Hepatocyte (in vitro differentiated cells): ENCODE measurements around the gene IL1RAPL1. TPM values are rescaled to one million over a fixed set of nuclear protein-coding genes. Genes with fewer than 3 reads are reported as not detected.
A peak's percentile ranks its signal among the peaks of the same experiment; 100 is the strongest.

Experiments used
- DNase-seq: peaks from one replicate; pipeline ENCODE4 v3.0.0-alpha.2; 2016; ENCODE audit warnings: low spot score
- H2AFZ ChIP-seq: fragments of 200-600 bp; sonication (generic); 2 replicates; pipeline ENCODE4 v1.6.0; 2016; ENCODE audit warnings: antibody characterized with exemption, mild to moderate bottlenecking
- H3K27ac ChIP-seq: fragments of 200-600 bp; sonication (generic); 2 replicates; pipeline ENCODE4 v1.5.1; 2016; ENCODE audit warnings: mild to moderate bottlenecking
- H3K27me3 ChIP-seq: fragments of 200-600 bp; sonication (generic); 2 replicates; pipeline ENCODE4 v1.6.1; 2016
- H3K36me3 ChIP-seq: fragments of 200-600 bp; sonication (generic); replicated peaks from 2 replicates; pipeline ENCODE4 v1.5.1; 2016; ENCODE audit warnings: low read depth; ENCODE audit not compliant: insufficient read depth
- H3K4me1 ChIP-seq: fragments of 200-600 bp; sonication (generic); 2 replicates; pipeline ENCODE4 v1.5.1; 2016; ENCODE audit warnings: mild to moderate bottlenecking, moderate library complexity; ENCODE audit not compliant: insufficient read depth
- H3K4me2 ChIP-seq: fragments of 200-600 bp; sonication (generic); 2 replicates; pipeline ENCODE4 v1.6.0; 2016
- H3K4me3 ChIP-seq: fragments of 200-600 bp; sonication (generic); 2 replicates; pipeline ENCODE4 v1.5.1; 2016; ENCODE audit warnings: mild to moderate bottlenecking
- H3K79me2 ChIP-seq: fragments of 200-600 bp; sonication (generic); 2 replicates; pipeline ENCODE4 v1.6.0; 2017; ENCODE audit warnings: mild to moderate bottlenecking
- H3K9me2 ChIP-seq: fragments of 200-600 bp; sonication (generic); replicated peaks from 2 replicates; pipeline ENCODE4 v1.6.0; 2017; ENCODE audit warnings: mild to moderate bottlenecking; ENCODE audit not compliant: insufficient read depth
- H3K9me3 ChIP-seq: fragments of 200-600 bp; sonication (generic); 2 replicates; pipeline ENCODE4 v1.5.1; 2016; ENCODE audit warnings: low read depth, mild to moderate bottlenecking
- H4K20me1 ChIP-seq: fragments of 200-600 bp; sonication (generic); 2 replicates; pipeline ENCODE4 v1.6.0; 2016; ENCODE audit warnings: mild to moderate bottlenecking; ENCODE audit not compliant: insufficient read depth, poor library complexity, severe bottlenecking
- EZH2 ChIP-seq: fragments of 200-600 bp; sonication (generic); IDR thresholded peaks from 2 replicates; pipeline ENCODE4 v1.6.1; 2016; ENCODE audit warnings: antibody characterized with exemption, mild to moderate bottlenecking, borderline replicate concordance
- EZH2phosphoT487 ChIP-seq: fragments of 200-600 bp; sonication (generic); IDR thresholded peaks from one replicate; pipeline ENCODE4 v1.6.1; 2018; ENCODE audit warnings: antibody characterized with exemption, mild to moderate bottlenecking, low read depth, moderate library complexity; ENCODE audit not compliant: unreplicated experiment, severe bottlenecking
- WGBS: methylation state at CpG from one replicate; pipeline ENCODE4 v1.1.6; 2016; ENCODE audit warnings: low lambda C conversion rate; ENCODE audit errors: missing lambda C conversion rate; 5-methylcytosine and 5-hydroxymethylcytosine counted together
- polyA plus RNA-seq: library from polyadenylated mRNA; unstranded; fragments of >200 nt; fragmentation: Nextera tagmentation; extraction: Ambion mirVana; gene quantifications from 2 replicates; pipeline ENCODE4 v1.2.1, GENCODE V29; 2016
- total RNA-seq: library from RNA; depleted of rRNA; stranded (reverse); fragments of >200 nt; gene quantifications from 2 replicates; pipeline ENCODE4 v1.2.3, GENCODE V29; 2014
- TF ChIP-seq, protein P1 (sequence below): fragments of 200-600 bp; sonication (generic); IDR thresholded peaks from 2 replicates; pipeline ENCODE4 v1.5.1; 2016; ENCODE audit warnings: antibody characterized with exemption, mild to moderate bottlenecking; ENCODE audit not compliant: poor library complexity

Gene IL1RAPL1
- total and polyA plus RNA-seq, 2 experiments from 2014 or later, result 0.89 to 2.7 TPM

DNA sequence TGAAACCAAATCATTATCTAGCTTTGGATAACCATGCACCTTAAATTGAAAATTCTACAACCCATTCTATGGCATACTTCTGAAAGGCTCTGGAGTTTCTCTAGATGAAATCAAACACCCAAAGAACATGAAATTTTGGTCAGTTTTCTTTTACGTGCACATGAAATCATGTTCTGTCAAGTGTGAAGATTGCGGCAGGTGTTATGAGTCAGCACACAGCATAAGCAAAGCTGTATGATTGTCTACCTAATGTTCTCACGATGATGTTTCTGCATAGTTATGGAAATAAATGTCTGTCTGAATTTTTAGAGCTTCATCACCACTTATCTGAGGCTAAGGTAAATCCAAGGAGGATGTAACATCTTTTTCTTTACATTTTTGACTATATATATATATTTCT lies 495.3 kb downstream of the IL1RAPL1 start:
- no peaks in the 10 kb centered on the region for H3K27me3 ChIP-seq
- no peaks in the 10 kb centered on the region for H3K36me3 ChIP-seq
- H3K4me1 ChIP-seq, result no peaks in the 10 kb centered on the region
- H3K27ac ChIP-seq, result no peak overlapping the region
- no peaks in the 10 kb centered on the region for H3K79me2 ChIP-seq
- no peak for DNase-seq
- no peaks in the 10 kb centered on the region for H3K9me2 ChIP-seq
- TF ChIP-seq, protein P1, sequence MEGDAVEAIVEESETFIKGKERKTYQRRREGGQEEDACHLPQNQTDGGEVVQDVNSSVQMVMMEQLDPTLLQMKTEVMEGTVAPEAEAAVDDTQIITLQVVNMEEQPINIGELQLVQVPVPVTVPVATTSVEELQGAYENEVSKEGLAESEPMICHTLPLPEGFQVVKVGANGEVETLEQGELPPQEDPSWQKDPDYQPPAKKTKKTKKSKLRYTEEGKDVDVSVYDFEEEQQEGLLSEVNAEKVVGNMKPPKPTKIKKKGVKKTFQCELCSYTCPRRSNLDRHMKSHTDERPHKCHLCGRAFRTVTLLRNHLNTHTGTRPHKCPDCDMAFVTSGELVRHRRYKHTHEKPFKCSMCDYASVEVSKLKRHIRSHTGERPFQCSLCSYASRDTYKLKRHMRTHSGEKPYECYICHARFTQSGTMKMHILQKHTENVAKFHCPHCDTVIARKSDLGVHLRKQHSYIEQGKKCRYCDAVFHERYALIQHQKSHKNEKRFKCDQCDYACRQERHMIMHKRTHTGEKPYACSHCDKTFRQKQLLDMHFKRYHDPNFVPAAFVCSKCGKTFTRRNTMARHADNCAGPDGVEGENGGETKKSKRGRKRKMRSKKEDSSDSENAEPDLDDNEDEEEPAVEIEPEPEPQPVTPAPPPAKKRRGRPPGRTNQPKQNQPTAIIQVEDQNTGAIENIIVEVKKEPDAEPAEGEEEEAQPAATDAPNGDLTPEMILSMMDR, result no peak
- no peak for TF ChIP-seq EZH2
- TF ChIP-seq EZH2phosphoT487, result no peak
- no peaks in the 10 kb centered on the region for H3K9me3 ChIP-seq
- H4K20me1 ChIP-seq, result no peaks in the 10 kb centered on the region
- H3K4me2 ChIP-seq, result no peak overlapping the region
- H3K4me3 ChIP-seq, result no peak overlapping the region
- WGBS, result 79% methylated on average over 3 of the region's 3 CpGs
- H2AFZ ChIP-seq, result no peak overlapping the region

DNA sequence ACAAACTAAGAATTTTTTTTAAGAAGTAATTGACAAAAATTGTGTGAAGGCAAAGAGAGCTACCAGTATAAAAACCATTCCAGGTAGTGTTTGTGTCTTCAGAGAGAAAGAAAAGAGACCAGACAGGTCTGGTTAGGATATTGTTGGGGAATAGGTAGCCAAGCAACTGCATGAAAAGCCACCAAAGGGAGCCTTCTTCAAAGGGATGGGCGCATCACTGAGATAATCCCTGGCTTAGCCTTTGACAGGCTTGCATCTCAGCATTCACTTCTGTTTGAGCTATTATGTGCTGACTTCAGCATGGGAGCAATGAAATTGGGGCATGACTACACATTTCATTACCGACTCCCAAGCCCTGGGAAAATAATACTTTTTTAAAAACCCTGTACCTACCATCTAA lies 496.6 kb downstream of the IL1RAPL1 start:
- H3K27ac ChIP-seq, result no peak overlapping the region
- no peak overlapping the region for H2AFZ ChIP-seq
- H3K4me3 ChIP-seq, result no peak overlapping the region
- no peaks in the 10 kb centered on the region for H3K79me2 ChIP-seq
- H4K20me1 ChIP-seq, result no peaks in the 10 kb centered on the region
- H3K9me2 ChIP-seq, result no peaks in the 10 kb centered on the region
- TF ChIP-seq EZH2phosphoT487, result no peak
- no peak overlapping the region for H3K4me2 ChIP-seq
- no peaks in the 10 kb centered on the region for H3K36me3 ChIP-seq
- 49% methylated on average over 2 of the region's 2 CpGs for WGBS
- no peaks in the 10 kb centered on the region for H3K27me3 ChIP-seq
- DNase-seq, result no peak
- no peaks in the 10 kb centered on the region for H3K9me3 ChIP-seq
- no peaks in the 10 kb centered on the region for H3K4me1 ChIP-seq

DNA sequence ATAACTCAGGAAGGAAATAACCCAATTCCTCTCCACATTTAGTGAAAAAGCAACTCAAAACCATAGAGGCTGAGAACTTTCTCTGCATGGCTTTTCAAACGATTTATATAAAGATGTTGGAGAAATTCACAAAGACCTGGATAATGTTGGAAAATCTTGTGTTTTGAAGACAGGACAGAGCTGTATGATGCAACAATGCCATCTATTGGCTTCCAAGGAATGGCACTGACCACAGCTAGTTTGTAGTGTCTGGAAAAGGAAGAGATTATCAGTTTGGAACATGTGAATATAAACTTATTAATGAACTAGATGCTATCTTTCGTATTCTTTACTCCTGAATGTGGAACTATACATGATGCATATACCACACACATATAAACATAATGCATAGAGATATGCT lies 503.6 kb downstream of the IL1RAPL1 start:
- Histone ChIP-seq H3K4me2 (no peak overlapping the region), H3K4me1 (no peaks in the 10 kb centered on the region), H3K9me3 (no peaks in the 10 kb centered on the region), H2AFZ (no peak overlapping the region), H3K9me2 (no peaks in the 10 kb centered on the region), H3K36me3 (no peaks in the 10 kb centered on the region), H3K27me3 (no peaks in the 10 kb centered on the region), H3K27ac (no peak overlapping the region), H3K79me2 (no peaks in the 10 kb centered on the region), H4K20me1 (no peaks in the 10 kb centered on the region), H3K4me3 (no peak overlapping the region)
- DNase-seq, result peak; percentile 16
- WGBS, result 50% methylated on average over 2 of the region's 2 CpGs
- TF ChIP-seq, protein P1, result peak; percentile 50
- TF ChIP-seq EZH2, result no peak

DNA sequence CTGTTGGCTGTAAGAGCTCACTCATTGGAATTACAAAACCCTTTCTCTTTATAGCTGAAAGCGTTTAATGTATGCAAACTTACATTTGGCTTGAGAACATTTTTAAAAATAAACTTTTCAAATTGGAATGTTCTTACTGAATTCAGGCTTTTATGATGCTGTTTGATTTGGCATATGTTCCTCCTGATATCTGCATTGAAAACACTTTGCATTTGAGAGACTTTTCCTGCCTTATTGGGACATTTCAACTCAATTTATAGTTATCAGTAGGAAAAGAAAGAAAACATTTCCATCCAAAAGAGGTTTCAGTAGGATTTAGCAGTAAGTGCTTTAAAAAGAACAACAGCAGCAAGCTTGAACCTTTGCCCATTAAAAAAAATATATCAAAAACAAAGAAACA lies 520.0 kb downstream of the IL1RAPL1 start:
- no peaks in the 10 kb centered on the region for H3K9me2 ChIP-seq
- no peak overlapping the region for H3K4me3 ChIP-seq
- no peak overlapping the region for H2AFZ ChIP-seq
- no peak overlapping the region for H3K27ac ChIP-seq
- H3K36me3 ChIP-seq, result no peaks in the 10 kb centered on the region
- H3K4me2 ChIP-seq, result no peak overlapping the region
- TF ChIP-seq EZH2phosphoT487, result no peak
- no peaks in the 10 kb centered on the region for H3K27me3 ChIP-seq
- 69% methylated on average over 1 of the region's 1 CpG for WGBS
- H3K4me1 ChIP-seq, result no peaks in the 10 kb centered on the region
- no peak for DNase-seq
- no peaks in the 10 kb centered on the region for H3K9me3 ChIP-seq
- H4K20me1 ChIP-seq, result no peaks in the 10 kb centered on the region
- H3K79me2 ChIP-seq, result no peaks in the 10 kb centered on the region

DNA sequence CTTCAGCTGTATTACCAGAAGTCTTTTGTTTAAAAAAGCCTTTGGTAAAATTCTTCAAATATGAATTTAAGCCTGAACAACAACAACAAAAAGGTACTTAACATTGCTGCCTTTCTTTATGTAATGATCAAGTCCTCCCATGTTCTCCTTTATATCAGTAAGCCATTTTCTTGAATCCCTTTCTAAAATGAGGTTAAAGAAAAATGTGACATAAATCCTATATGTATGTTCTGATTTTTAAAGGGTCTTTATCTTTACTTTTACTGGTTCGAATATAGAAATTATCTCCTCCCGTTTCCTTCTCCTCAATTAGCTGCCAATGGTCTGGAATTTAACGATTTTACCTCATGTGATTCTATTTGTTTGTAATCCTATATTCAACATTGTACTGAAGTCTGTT lies 522.8 kb downstream of the IL1RAPL1 start:
- WGBS, result 45% methylated on average over 3 of the region's 3 CpGs
- H3K27me3 ChIP-seq, result no peaks in the 10 kb centered on the region
- DNase-seq, result no peak

More for the DNA sequence above, 522.8 kb downstream of the IL1RAPL1 start:
- Histone ChIP-seq H3K9me3 (no peaks in the 10 kb centered on the region), H3K36me3 (no peaks in the 10 kb centered on the region), H3K4me3 (no peak overlapping the region), H3K79me2 (no peaks in the 10 kb centered on the region), H3K4me2 (no peak overlapping the region), H3K9me2 (no peaks in the 10 kb centered on the region), H2AFZ (no peak overlapping the region), H4K20me1 (no peaks in the 10 kb centered on the region), H3K4me1 (no peaks in the 10 kb centered on the region), H3K27ac (no peak overlapping the region)
- TF ChIP-seq, protein P1, result no peak
- TF ChIP-seq EZH2phosphoT487 (no peak), EZH2 (no peak)
